SH-SY5Y (cell line): Measurements from ENCODE around the gene NTM.

Experiments
- GATA2 ChIP-seq: IDR thresholded peaks from 2 replicates; pipeline ENCODE4 v1.6.1; 2011; ENCODE audit warnings: mild to moderate bottlenecking, low read depth, low read length
- GATA3 ChIP-seq: IDR thresholded peaks from 2 replicates; pipeline ENCODE4 v1.6.1; 2011; ENCODE audit warnings: low read depth, mild to moderate bottlenecking, low read length, moderate library complexity

The NTM gene

DNA sequence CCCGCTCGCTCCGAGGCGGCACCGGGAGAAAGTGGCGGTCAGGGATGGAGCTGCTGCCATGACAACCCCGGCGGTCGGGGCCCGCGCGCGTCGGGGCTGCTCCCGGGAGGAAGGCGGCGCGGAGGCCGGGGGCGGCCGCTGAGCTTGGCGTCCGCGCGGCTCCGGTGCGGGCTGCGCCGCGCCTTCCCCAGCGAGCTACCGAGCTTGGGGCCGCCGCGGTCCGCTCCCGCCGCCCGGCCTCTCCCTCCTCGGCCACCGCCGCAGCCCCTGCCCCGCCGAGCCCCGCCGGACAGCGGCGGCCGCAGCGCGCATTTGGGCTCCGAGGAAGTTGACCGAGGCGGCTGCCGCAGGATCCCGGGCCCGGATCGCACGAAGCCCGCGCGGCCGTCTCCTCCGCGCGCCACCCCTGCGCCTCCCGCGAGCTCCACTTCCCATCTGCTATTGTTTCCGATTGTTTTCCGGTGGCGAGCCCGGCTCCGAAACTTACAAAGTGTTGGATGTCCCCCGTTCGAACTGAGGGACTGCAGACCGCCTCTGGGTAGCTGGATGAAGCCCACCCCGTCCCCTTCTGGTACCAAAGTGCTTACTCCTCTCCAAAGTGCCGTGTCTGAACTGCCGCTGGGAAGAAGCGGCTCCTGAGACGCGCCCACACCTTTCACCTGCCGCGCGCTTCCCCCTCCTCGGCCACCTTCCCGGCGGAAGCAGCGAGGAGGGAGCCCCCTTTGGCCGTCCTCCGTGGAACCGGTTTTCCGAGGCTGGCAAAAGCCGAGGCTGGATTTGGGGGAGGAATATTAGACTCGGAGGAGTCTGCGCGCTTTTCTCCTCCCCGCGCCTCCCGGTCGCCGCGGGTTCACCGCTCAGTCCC lies 540.3 kb downstream of the NTM start:
- TF ChIP-seq GATA3 (no peak), GATA2 (no peak)

DNA sequence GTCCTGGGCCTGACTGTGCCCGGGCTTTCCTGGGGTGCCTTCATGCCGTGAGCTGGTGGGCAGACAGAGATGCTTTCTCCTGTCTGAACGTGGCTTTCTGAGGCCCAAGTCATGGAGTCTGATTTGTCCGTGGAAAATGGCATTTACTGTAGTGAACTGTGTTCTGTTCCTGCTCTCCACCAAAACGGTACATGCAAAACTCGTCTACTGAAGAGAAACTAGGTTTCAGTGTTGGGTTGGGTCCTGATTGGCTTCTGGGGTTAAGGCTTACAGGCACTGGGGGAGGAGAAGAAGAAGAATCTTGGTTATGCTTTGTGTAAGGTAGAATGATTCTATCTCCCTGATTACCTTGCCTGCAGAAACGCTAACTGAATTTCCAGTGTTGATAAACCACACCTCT lies 541.7 kb downstream of the NTM start:
- TF ChIP-seq GATA3 (no peak), GATA2 (no peak)

DNA sequence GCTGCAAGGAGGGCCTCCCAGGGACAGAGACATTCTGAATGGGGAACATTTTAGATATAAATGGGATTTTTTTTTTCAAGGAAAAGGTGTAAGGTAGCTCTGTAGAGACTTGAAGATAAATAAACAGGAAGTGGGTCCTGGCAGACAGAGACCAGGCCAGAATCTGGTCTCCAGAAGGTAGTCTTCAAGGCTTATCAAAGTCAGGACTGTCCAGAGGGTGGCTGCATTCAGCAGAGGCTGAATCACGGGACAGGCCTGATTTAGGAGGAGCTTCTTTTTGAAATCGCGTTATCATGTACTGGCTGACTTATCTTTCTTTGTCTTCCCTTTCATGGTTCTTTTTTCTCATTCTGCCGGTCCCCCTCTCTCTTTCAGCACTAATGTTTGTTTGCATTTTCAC lies 542.9 kb downstream of the NTM start:
- TF ChIP-seq GATA3, result no peak
- no peak for TF ChIP-seq GATA2

DNA sequence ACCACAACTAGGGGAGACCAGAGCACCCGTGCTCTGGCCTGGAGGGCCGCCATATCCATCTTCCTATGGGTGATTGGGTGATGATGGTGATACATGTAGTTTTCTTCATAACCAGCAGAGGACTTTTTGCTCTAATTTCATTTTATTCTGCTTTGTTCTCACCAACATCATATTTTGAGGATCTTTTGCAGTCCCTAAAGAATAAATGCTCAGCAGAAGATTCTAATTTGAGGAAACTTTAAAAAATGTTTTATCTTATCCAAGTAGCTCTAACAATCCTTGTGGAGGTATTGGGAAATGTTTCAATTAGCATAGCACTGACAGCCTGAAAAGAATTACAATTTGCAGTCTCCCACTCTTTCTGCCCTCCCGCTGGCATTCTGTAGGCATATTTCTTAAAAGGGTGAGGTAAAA lies 544.0 kb downstream of the NTM start:
- TF ChIP-seq GATA2 (no peak), GATA3 (no peak)

DNA sequence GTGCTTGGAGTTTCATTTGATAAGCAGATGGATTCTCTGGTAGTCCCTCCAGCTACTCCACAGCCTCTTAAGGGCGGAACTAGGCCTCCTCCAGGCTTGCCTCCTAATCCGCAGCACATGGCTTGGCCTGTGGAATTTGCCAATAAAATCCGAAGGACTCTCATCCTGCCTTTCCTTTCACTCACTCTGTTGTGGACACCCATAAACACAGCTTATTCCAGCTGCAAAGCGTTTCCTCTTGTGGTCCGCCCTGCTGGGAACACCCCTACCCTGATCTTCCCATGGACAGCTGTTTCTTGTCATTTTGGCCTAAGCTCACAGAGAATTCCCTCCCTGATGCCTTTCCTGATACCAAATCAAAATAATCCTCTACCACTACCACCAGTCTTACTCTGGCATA lies 546.2 kb downstream of the NTM start:
- TF ChIP-seq GATA2 (no peak), GATA3 (no peak)

DNA sequence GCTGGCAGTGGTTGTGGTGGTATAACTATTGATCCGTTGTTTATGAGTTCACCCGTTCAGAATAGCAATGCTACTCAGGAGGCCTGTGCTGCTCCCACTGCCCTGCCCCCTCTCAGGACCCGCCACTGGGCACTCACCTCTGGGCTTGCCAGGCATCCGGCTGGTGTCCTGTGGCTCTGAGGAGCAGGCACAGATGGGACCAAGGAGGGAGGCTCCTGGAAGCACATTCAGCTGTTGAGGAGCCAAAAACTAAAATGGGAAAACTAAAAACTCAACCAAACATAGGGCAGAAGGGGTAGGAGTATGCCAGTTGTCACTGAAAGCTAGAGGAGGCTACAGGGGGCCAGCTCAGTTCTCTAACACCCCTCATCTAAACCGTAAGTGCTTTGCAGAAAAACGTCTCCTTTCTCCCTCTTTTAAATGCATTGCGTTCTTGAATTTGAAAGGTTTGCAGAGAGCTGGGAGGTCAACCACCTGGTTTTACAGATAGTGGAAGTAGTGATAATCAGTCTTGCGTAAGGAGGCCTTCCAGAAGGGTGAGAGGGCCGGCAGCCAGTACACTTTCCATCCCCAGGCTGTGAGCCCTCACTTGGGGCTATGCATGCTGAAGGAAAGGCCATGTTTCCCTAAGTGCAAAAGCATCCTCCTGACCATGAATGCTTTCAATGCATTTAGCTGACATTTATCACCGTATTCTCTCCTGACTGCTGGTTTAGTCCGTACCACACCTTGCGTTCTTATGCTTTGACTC lies 547.4 kb downstream of the NTM start:
- no peak for TF ChIP-seq GATA2

DNA sequence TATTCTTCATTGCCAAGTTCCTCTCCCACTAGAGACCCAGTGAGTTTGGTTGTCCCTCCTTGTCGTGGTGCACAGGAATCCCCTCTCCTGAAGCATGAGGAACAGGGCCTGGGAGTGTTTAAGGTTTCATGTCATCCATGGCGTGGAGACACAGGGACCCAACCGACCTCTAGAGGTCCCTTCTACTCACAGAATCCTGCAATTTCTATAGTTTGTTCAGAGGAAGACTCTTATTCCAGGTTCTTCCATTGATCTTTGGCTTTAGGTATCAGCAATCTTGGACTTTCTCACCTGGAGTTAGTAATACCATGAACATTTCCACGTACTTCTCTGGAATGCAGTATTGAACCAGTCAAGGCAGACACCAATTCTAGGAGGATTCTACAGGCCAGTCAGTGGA lies 548.2 kb downstream of the NTM start:
- TF ChIP-seq GATA2 (no peak), GATA3 (no peak)

DNA sequence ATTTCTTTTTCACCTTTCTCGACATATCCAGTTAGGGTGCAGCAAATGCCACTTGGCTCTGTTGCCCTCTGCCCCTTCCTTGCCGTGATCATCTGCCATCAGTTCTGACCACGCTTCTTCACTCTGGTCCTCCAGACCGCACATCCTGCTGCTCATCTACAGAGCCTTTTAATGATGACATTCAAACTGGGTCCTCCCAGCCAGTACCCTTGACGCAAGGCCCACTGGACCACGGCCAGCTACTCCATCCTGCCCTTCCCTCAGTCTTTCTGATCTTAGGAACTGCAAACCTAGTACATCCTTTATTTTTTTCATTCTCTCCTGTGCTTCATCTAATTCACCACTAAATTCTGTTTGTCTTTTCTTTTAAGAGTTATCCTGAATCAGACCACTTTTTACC lies 551.8 kb downstream of the NTM start:
- TF ChIP-seq GATA3 (no peak), GATA2 (no peak)

DNA sequence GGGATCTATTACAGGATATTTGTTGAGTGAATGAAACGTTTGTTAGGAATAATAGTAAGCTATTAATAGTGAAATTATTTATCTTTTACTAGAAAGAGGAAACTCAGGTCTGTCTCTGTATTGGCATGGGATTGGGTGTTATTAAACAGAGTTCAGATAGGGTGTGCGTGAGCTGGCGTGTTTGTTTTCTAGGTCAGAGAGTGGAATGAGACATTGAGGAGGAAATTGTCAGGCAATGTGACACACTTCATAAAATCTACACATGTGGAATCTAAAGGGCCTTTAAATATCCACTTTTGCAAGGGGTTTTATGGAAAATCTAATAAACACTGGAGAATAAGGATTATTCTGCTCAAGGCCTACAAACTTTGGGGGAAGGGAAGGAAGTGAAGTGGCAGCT lies 552.9 kb downstream of the NTM start:
- TF ChIP-seq GATA3 (no peak), GATA2 (no peak)

DNA sequence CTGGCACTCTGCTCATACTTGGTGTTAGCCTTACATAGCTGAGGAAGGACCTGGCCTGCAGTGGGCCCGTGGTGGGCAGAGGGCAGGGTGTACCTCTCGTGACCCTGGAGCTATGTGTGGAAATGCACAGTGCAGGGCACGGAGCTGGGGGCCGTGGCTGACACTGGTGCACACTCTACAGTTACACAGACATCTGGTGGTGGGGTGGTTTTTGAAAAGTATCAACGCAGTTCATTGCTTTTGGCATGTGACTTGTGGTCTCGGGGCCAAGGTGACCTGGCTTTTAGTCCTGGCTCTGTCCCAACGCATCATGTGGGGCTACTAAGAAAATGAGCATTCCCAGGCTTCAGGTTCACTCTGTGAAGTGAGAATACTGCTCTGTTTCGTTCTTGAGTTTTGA lies 553.6 kb downstream of the NTM start:
- TF ChIP-seq GATA2 (no peak), GATA3 (no peak)

DNA sequence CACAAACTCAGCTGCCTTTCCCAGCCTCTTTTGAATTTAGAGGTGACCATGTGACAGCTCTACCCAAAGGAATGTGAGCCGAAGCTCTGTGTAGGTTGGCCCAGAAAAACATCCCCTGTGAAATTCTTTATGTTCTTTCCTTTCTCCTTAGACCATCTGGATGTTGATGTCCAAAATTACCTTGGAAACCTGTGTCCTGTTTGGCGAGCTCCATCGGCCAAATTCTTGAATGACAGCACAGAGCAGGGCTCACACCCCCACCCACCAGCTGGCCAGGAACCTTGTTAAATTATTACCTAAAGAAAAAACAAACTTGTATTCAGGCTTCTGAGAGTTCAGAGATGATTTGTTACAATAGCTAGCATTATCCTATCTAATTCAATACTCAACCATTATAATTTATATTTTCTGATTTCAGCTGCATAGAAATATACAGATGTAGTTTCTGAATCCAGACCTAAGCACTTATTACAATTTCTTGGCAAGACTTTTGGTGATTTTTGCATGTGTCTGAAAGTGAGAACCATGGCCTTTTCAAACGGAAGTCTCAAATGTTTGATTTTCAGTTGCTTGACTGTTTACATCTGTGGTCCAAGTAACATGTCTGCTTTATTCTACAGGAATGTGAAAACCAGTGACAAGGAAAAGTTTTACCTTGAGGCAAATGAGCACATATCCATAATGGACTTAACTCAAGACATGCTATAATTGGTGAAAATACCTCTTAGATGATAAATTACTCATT lies 554.2 kb downstream of the NTM start:
- TF ChIP-seq GATA2 (no peak), GATA3 (no peak)

DNA sequence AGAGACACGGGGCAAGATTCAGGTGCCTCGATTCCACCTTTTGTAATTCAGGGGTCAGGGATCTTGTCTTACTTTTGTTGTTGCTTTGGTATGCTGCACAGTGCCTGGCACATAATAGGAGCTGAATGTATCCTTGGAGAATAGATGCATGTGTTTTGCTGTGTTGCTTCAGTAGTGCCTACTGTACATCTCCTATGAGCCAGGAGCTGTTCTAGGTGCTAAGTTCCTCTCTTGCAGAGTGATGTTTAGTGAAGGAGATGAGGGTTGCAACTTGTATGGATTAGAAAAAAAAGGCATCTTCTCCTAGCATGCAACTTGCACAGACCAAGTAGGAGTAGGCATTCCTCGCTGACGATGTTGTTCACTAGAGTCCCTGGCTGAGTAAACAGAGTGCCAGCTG lies 555.4 kb downstream of the NTM start:
- TF ChIP-seq GATA2 (no peak), GATA3 (no peak)

DNA sequence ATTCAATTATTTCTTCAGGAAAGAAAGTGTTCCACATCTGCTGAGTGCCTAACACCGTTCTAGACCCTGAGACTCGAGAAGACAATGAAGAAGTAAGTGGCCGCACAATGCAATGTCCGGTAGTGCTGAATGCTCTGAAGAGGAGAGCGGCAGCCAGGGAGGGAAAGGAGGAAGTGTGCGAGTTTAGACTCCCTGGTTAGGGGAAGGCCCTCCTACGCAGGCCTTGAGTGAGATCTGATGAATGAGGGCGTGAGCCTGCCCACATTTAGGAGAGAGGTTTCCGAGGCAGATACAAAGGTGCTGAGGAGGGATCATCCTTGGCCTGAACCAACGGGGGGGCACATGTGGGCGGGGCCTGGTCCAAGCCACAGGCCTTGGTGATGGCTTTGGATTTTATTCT lies 558.6 kb downstream of the NTM start:
- no peak for TF ChIP-seq GATA2
- TF ChIP-seq GATA3, result no peak

DNA sequence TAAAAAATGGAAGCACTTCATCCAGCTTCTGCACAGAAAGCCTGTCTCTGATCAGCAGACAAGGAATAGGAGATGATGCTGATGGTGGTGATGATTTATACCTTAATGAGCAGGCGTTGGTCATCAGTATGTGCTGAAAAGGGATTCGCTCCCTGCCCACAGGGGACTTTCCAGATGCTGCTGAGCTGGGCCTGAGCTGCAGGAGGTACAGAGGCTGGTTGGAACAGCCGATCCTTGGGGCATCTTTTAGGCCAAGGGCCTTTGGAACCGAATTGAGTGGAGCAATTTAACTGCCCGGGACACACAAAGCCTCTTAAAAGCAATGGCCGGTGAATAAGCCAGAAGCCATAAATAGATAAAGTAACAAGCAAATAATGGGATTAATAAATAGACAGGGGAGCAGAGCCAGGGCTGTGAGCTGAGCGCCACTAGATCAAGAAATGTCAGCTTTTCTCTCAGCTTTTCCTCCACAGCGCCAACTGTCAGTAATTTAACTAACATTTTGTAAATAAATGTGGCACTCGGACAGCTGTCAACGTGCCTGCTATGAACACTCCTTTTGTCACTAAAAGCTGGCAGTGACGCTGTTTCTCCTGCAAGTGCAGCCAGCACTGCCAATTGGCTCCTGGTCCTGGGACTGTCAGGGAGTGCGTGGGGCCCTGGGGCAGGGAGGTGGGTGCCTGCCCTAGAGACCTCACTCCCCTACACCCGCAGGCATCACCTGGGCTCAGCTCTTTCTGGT lies 562.3 kb downstream of the NTM start:
- TF ChIP-seq GATA2 (no peak), GATA3 (no peak)
